Measurements from ENCODE around the gene KHNYN. TPM values are rescaled to one million over a fixed set of nuclear protein-coding genes. Genes with fewer than 3 reads are reported as not detected.

The KHNYN gene
- total RNA-seq (2014; rRNA removed; shearing (Covaris generic)) (50.8 and 56.1 TPM in 2 replicates), total RNA-seq (2022) (57.5 and 66.4 TPM in 2 replicates), Bru-seq, nascent RNA (percentile 75 among the genes with signal in this experiment), BruChase-seq, experiment 1, labeled RNA remaining after a 6-hour chase (percentile 83 among the genes with signal in this experiment), BruChase-seq, experiment 2, labeled RNA remaining after a 2-hour chase (percentile 89 among the genes with signal in this experiment)
- long read RNA-seq, transcript KHNYN-202 (8 exons, 3,359 nt) = major isoform, 30 of 79 reads
- long read RNA-seq, partial matches to known transcripts = 34 of 79 reads
- long read RNA-seq, other reads (novel, unspliced or antisense) = 9 of 79 reads

- intact Hi-C loops (cut with micrococcal nuclease; ENCODE audit: unreplicated experiment) = loop anchor here (2.0 kb wide), 1 partner anchor 187 kb away; the partner anchor contains the start of gene TINF2
- H4K20me1 ChIP-seq (ENCODE audit: insufficient read depth, low read length) = no peaks in the 10 kb centered on the region
These were observed at the start of gene KHNYN, which contains the start of gene CBLN3 for GRCh38 chr14:24429395-24430142. Gene KHNYN (plus strand): TSS chr14:24429954. CDS start chr14:24430731, 777 bp downstream. Gene CBLN3 (minus strand): TSS chr14:24429668. CDS start chr14:24429054, 614 bp downstream.

GRCh38 chr14:24381363-24382063 is 48.2 kb upstream of the KHNYN start:
- intact Hi-C loops (cut with micrococcal nuclease; ENCODE audit: unreplicated experiment) = no loop called here
- TF ChIP-seq CTCF (conservative IDR thresholded peaks at IDR 0.05; ENCODE audit: low read length) (no peak), EZH2phosphoT487 (IDR thresholded peaks at IDR 0.05; ENCODE audit: borderline replicate concordance, low read depth, low read length) (no peak)
- Histone ChIP-seq H3K9me2 (ENCODE audit: insufficient read depth, low read length) (no peaks in the 10 kb centered on the region), H2AFZ (ENCODE audit: low read length) (no peak overlapping the region), H3K4me1 (ENCODE audit: insufficient read depth, low read length, poor library complexity, severe bottlenecking) (no peaks in the 10 kb centered on the region), H3K79me2 (ENCODE audit: insufficient read depth, low read depth, low read length) (no peaks in the 10 kb centered on the region), H3K36me3 (ENCODE audit: insufficient read depth, low read length) (no peaks in the 10 kb centered on the region), H3K4me3 (ENCODE audit: low read depth, low read length, poor library complexity, severe bottlenecking) (no peak overlapping the region), H3K27ac (ENCODE audit: low read depth, low read length, poor library complexity, severe bottlenecking) (no peak overlapping the region), H3K4me2 (ENCODE audit: low read length) (no peak overlapping the region), H4K20me1 (ENCODE audit: insufficient read depth, low read length) (no peaks in the 10 kb centered on the region), H3K9me3 (ENCODE audit: low read length) (no peaks in the 10 kb centered on the region)
- CTCF ChIA-PET (ENCODE audit: unreplicated experiment) = no interaction called here
- POLR2A ChIA-PET = interaction anchor here (1.4 kb wide), 1 partner anchor 49 kb away, joined by 3 read pairs; the partner anchor contains the start of gene KHNYN
- BruUV-seq (replicated peaks) = no TSS peak
- DNase-seq (ENCODE audit: low spot score) = no peak

More at GRCh38 chr14:24429395-24430142, at the start of gene KHNYN, which contains the start of gene CBLN3:
- Histone ChIP-seq H2AFZ (ENCODE audit: low read length) (peak within 1 kb of the TSS; percentile 91; the same call in 1 of the 2 replicates), H3K4me3 (ENCODE audit: low read depth, low read length, poor library complexity, severe bottlenecking) (peak within 1 kb of the TSS; percentile 82), H3K27ac (ENCODE audit: low read depth, low read length, poor library complexity, severe bottlenecking) (peak within 1 kb of the TSS; percentile 68), H3K4me1 (ENCODE audit: insufficient read depth, low read length, poor library complexity, severe bottlenecking) (peaks cover 31% of the 10 kb centered on the region), H3K36me3 (ENCODE audit: insufficient read depth, low read length) (peaks cover 20% of the 10 kb centered on the region), H3K9me2 (ENCODE audit: insufficient read depth, low read length) (no peaks in the 10 kb centered on the region), H3K4me2 (ENCODE audit: low read length) (peak within 1 kb of the TSS; percentile 82), H3K9me3 (ENCODE audit: low read length) (no peaks in the 10 kb centered on the region), H3K79me2 (ENCODE audit: insufficient read depth, low read depth, low read length) (peaks cover 5% of the 10 kb centered on the region; the same call in 1 of the 2 replicates)
- TF ChIP-seq EZH2phosphoT487 (IDR thresholded peaks at IDR 0.05; ENCODE audit: borderline replicate concordance, low read depth, low read length) = no peak
- peak; percentile 90 for DNase-seq (ENCODE audit: low spot score)
- BruUV-seq (replicated peaks) = no TSS peak
- ChIA-PET POLR2A (interaction anchor here (0.7 to 3.1 kb wide), 8 partner anchors 8 to 97 kb away, joined by 3 to 24 read pairs (median 4); no protein-coding TSS in a partner anchor), CTCF (ENCODE audit: unreplicated experiment) (interaction anchor here (2.1 to 2.5 kb wide), 2 partner anchors 20 to 97 kb away, joined by 10 to 26 read pairs; no protein-coding TSS in a partner anchor)

GRCh38 chr14:24382064-24382371 is 47.7 kb upstream of the KHNYN start:
- POLR2A ChIA-PET = interaction anchor here (1.4 kb wide), 1 partner anchor 48 kb away, joined by 3 read pairs; the partner anchor contains the start of gene KHNYN
- no peaks in the 10 kb centered on the region for H3K4me1 ChIP-seq (ENCODE audit: insufficient read depth, low read length, poor library complexity, severe bottlenecking)

More at GRCh38 chr14:24382064-24382371, 47.7 kb upstream of the KHNYN start:
- H3K36me3 ChIP-seq (ENCODE audit: insufficient read depth, low read length) = no peaks in the 10 kb centered on the region
- no peak overlapping the region for H2AFZ ChIP-seq (ENCODE audit: low read length)
- CTCF ChIA-PET (ENCODE audit: unreplicated experiment) = no interaction called here
- no peaks in the 10 kb centered on the region for H4K20me1 ChIP-seq (ENCODE audit: insufficient read depth, low read length)
- H3K9me2 ChIP-seq (ENCODE audit: insufficient read depth, low read length) = no peaks in the 10 kb centered on the region
- no peaks in the 10 kb centered on the region for H3K79me2 ChIP-seq (ENCODE audit: insufficient read depth, low read depth, low read length)
- no peak for DNase-seq (ENCODE audit: low spot score)
- H3K9me3 ChIP-seq (ENCODE audit: low read length) = no peaks in the 10 kb centered on the region
- no peak overlapping the region for H3K4me2 ChIP-seq (ENCODE audit: low read length)
- H3K4me3 ChIP-seq (ENCODE audit: low read depth, low read length, poor library complexity, severe bottlenecking) = no peak overlapping the region
- intact Hi-C loops (cut with micrococcal nuclease; ENCODE audit: unreplicated experiment) = no loop called here
- H3K27ac ChIP-seq (ENCODE audit: low read depth, low read length, poor library complexity, severe bottlenecking) = no peak overlapping the region
- TF ChIP-seq EZH2phosphoT487 (IDR thresholded peaks at IDR 0.05; ENCODE audit: borderline replicate concordance, low read depth, low read length) (no peak), CTCF (conservative IDR thresholded peaks at IDR 0.05; ENCODE audit: low read length) (no peak)
- no TSS peak for BruUV-seq (replicated peaks)
